Body of pancreas (tissue), 4 donors: ENCODE results near the gene GADD45GIP1.

Experiments used
- CTCF ChIP-seq, 7 experiments: fragments of 450-650 bp in 4 of 7; fragments of 200-600 bp in 3 of 7; sonication (generic) in 3 of 7; IDR thresholded peaks; one replicate each; pipeline ENCODE4 v1.5.1; 2016 to 2019; ENCODE audit warnings: antibody characterized with exemption in 7 of 7
- POLR2A ChIP-seq, 3 donors: fragments of 450-650 bp; IDR thresholded peaks; one replicate each; pipeline ENCODE4 v1.6.1; 2016; ENCODE audit warnings: antibody characterized with exemption in 3 of 3, mild to moderate bottlenecking in 2 of 3

- TF ChIP-seq CTCF (IDR thresholded peaks at IDR 0.05) (no peak), POLR2A (IDR thresholded peaks at IDR 0.05) (no peak)
Observed at GRCh38 chr19:12930002-12930645, 26.9 kb downstream of the GADD45GIP1 start.
